ENCODE results near the gene NSD2. TPM values are rescaled to one million over a fixed set of nuclear protein-coding genes. Genes with fewer than 3 reads are reported as not detected.
A peak's percentile ranks its signal among the peaks of the same experiment; 100 is the strongest.

The NSD2 gene
- total and polyA plus RNA-seq, 9 of the 15 experiments (the other 6 are each of a cell fraction or from before 2014, with no cell fraction given), result 6.4 to 126 (median 58.8) TPM

GRCh38 chr4:1895971-1896657 is 24.9 kb downstream of the NSD2 start:
- ATAC-seq, result no peak
- Histone ChIP-seq H3K9ac (ENCODE audit: insufficient read depth in 1 of 2, low read depth in 2 of 2, low read length in 2 of 2) (peak overlapping the region in 1 of 2 experiments; percentile 71; a peak in 2 of 4 replicates), H2AFZ (ENCODE audit: low read depth, low read length) (no peak overlapping the region), H3K4me3 (no peak overlapping the region), H3K9me1 (ENCODE audit: control insufficient read depth, insufficient read depth, low read length) (no peaks in the 10 kb centered on the region), H3K79me2 (ENCODE audit: control insufficient read depth, insufficient read depth, low read length) (peaks cover 97% of the 10 kb centered on the region), H3K4me1 (replicated peaks in 1 of 2; ENCODE audit: control insufficient read depth in 2 of 2, insufficient read depth in 2 of 2, low read length in 2 of 2) (peaks cover 5% of the 10 kb centered on the region in 2 experiments; a peak in 4 of 5 replicates), H3K4me2 (ENCODE audit: insufficient read depth, low read length) (0 out of 2 replicates have a peak overlapping the region, but pooled peaks have one; percentile 7), H3K27me3 (ENCODE audit: control insufficient read depth in 2 of 2, insufficient read depth in 2 of 2, low read length in 2 of 2) (no peaks in the 10 kb centered on the region), H3K27ac (ENCODE audit: extremely low read depth, low read depth, low read length) (no peak overlapping the region), H3K9me3 (replicated peaks; ENCODE audit: control insufficient read depth, insufficient read depth, low read depth, low read length) (no peaks in the 10 kb centered on the region), H4K20me1 (replicated peaks; ENCODE audit: control insufficient read depth, insufficient read depth, low read length) (peaks cover 30% of the 10 kb centered on the region), H3K36me3 (ENCODE audit: control insufficient read depth, insufficient read depth, low read length) (peaks cover 63% of the 10 kb centered on the region; the same call in 2 of the 3 replicates)
- ChIA-PET CTCF (ENCODE audit: low intra/inter-chr PET ratio) (no interaction called here), POLR2A (interaction anchor here (1.6 to 1.8 kb wide), 2 partner anchors 8 to 9 kb away, joined by 4 read pairs; no protein-coding TSS in a partner anchor)
- 83% methylated on average over 7 of the region's 8 CpGs for WGBS (ENCODE audit: insufficient coverage, low coverage, missing lambda C conversion rate)
- FAIRE-seq, result no peak
- TF ChIP-seq ZFPM2 (CRISPR knock-in tag; IDR thresholded peaks at IDR 0.05), result no peak
- TF ChIP-seq ZNF121 (CRISPR knock-in tag; conservative IDR thresholded peaks at IDR 0.05), result peak; percentile 63; the same call in 1 of the 2 replicates
- TF ChIP-seq POLR2G (IDR thresholded peaks at IDR 0.05; ENCODE audit: low read depth, low read length), result 0 out of 2 replicates have a peak, but pooled peaks have one; percentile 35
- BruUV-seq (replicated peaks), result no TSS peak
- in situ Hi-C loops (cut with MboI), result no loop called here
- no peak for DNase-seq (ENCODE audit: extremely low read depth in 1 of 4, low spot score in 3 of 4)
- intact Hi-C loops (cut with micrococcal nuclease), result loop anchor here (5.0 kb wide), 1 partner anchor 84 kb away; no protein-coding TSS in a partner anchor

DNA sequence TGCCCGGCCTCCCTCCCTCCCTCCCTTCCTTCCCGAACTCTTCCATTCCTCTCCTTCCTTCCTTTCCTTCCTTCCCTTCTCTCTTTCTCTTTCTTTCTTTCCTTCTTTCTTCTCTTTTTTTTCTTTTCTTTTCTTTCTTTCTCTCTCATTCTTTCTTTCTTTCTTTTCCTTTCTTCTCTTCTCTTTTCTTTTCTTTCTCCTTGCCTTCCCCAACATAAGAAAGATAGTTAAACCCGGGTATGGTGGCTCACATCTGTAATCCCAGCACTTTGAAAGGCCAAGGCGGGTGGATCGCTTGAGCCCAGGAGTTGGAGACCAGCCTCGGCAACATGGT is 25.4 kb downstream of the NSD2 start:
- H3K9me1 ChIP-seq (ENCODE audit: control insufficient read depth, insufficient read depth, low read length), result peaks cover 3% of the 10 kb centered on the region
- no TSS peak for BruUV-seq (replicated peaks)
- H3K4me3 ChIP-seq, result no peak overlapping the region
- H3K79me2 ChIP-seq (ENCODE audit: control insufficient read depth, insufficient read depth, low read length), result peaks cover 97% of the 10 kb centered on the region
- peaks cover 68% of the 10 kb centered on the region for H3K36me3 ChIP-seq (ENCODE audit: control insufficient read depth, insufficient read depth, low read length)
- CTCF ChIA-PET (ENCODE audit: low intra/inter-chr PET ratio), result no interaction called here
- intact Hi-C loops (cut with micrococcal nuclease) (loop anchor here (5.0 kb wide), 1 partner anchor 84 kb away; no protein-coding TSS in a partner anchor), in situ Hi-C loops (cut with MboI) (no loop called here)
- ATAC-seq, result no peak
- no peak overlapping the region; a peak in 1 of 4 replicates for H3K9ac ChIP-seq (ENCODE audit: insufficient read depth in 1 of 2, low read depth in 2 of 2, low read length in 2 of 2)
- DNase-seq (ENCODE audit: extremely low read depth in 1 of 4, low spot score in 3 of 4), result no peak
- no peaks in the 10 kb centered on the region for H3K9me3 ChIP-seq (replicated peaks; ENCODE audit: control insufficient read depth, insufficient read depth, low read depth, low read length)
- POLR2A ChIA-PET, result interaction anchor here (1.3 to 1.8 kb wide), 3 partner anchors 9 to 17 kb away, joined by 3 to 4 read pairs (median 4); no protein-coding TSS in a partner anchor
- H2AFZ ChIP-seq (ENCODE audit: low read depth, low read length), result no peak overlapping the region
- no peak overlapping the region for H3K4me2 ChIP-seq (ENCODE audit: insufficient read depth, low read length)
- peaks cover 5% of the 10 kb centered on the region in 2 experiments; a peak in 4 of 5 replicates for H3K4me1 ChIP-seq (replicated peaks in 1 of 2; ENCODE audit: control insufficient read depth in 2 of 2, insufficient read depth in 2 of 2, low read length in 2 of 2)
- peaks cover 35% of the 10 kb centered on the region for H4K20me1 ChIP-seq (replicated peaks; ENCODE audit: control insufficient read depth, insufficient read depth, low read length)
- WGBS (ENCODE audit: insufficient coverage, low coverage, missing lambda C conversion rate), result 71% methylated on average over 5 of the region's 6 CpGs
- H3K27me3 ChIP-seq (ENCODE audit: control insufficient read depth in 2 of 2, insufficient read depth in 2 of 2, low read length in 2 of 2), result no peaks in the 10 kb centered on the region
- FAIRE-seq, result no peak
- no peak overlapping the region for H3K27ac ChIP-seq (ENCODE audit: extremely low read depth, low read depth, low read length)
- TF ChIP-seq ARNT (IDR thresholded peaks at IDR 0.05), result no peak
- TF ChIP-seq KLF16 (IDR thresholded peaks at IDR 0.05), result no peak
- TF ChIP-seq BRCA1 (IDR thresholded peaks at IDR 0.05), result no peak
- TF ChIP-seq BRCA1 (CRISPR knock-in tag; IDR thresholded peaks at IDR 0.05), result no peak
- no peak for TF ChIP-seq JUNB (CRISPR knock-in tag; conservative IDR thresholded peaks at IDR 0.05)
- no peak for TF ChIP-seq ZC3H8 (IDR thresholded peaks at IDR 0.05)
- no peak for TF ChIP-seq MCM2 (IDR thresholded peaks at IDR 0.05; ENCODE audit: low read depth)
- TF ChIP-seq HNRNPUL1 (IDR thresholded peaks at IDR 0.05; ENCODE audit: low read length), result no peak
- no peak for TF ChIP-seq ZBTB7A (IDR thresholded peaks at IDR 0.05; ENCODE audit: borderline replicate concordance, control insufficient read depth, low read depth, low read length)
- no peak for TF ChIP-seq ERF (CRISPR knock-in tag; IDR thresholded peaks at IDR 0.05)
- no peak for TF ChIP-seq ZC3H4 (CRISPR knock-in tag; IDR thresholded peaks at IDR 0.05; ENCODE audit: borderline replicate concordance)
- TF ChIP-seq ZNF23 (CRISPR knock-in tag; IDR thresholded peaks at IDR 0.05), result no peak
- TF ChIP-seq NFIC (IDR thresholded peaks at IDR 0.05), result no peak
- no peak for TF ChIP-seq TCF7L2 (IDR thresholded peaks at IDR 0.05; ENCODE audit: low read depth, low read length)
- no peak for TF ChIP-seq CEBPB (tag; IDR thresholded peaks at IDR 0.05)
- TF ChIP-seq SIX5 (IDR thresholded peaks at IDR 0.05; ENCODE audit: borderline replicate concordance in 1 of 2, insufficient read depth in 1 of 2, low read depth in 1 of 2, low read length in 2 of 2), result no peak
- TF ChIP-seq ZNF445 (CRISPR knock-in tag; IDR thresholded peaks at IDR 0.05; ENCODE audit: low read depth), result no peak

All from K562 (cell line).